Measurements from ENCODE around the gene SCAMP3.
A peak's percentile ranks its signal among the peaks of the same experiment; 100 is the strongest.
"Not testable (repeated sequence)": the region's sequence is repeated elsewhere in the genome, so short reads cannot be mapped to it uniquely, and the experiment has no call there.

Gene SCAMP3

DNA sequence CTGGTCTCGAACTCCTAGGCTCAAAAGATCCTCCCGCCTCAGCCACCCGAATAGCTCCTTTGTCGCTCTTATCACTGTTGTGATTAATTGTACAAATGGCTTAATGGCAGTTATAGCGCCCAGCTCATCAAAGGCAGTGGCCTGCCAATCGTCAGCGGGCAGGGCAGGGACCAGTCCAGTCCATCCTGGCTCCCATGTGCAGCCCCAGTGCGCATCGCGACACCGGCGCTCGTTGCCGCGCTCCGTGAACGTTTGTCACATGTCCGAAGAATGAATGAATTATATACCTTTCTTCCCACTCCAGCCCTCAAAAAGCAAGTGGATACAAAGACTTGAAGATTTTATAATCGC is 35.3 kb downstream of the SCAMP3 start:
- peak; percentile 53 for DNase-seq

DNA sequence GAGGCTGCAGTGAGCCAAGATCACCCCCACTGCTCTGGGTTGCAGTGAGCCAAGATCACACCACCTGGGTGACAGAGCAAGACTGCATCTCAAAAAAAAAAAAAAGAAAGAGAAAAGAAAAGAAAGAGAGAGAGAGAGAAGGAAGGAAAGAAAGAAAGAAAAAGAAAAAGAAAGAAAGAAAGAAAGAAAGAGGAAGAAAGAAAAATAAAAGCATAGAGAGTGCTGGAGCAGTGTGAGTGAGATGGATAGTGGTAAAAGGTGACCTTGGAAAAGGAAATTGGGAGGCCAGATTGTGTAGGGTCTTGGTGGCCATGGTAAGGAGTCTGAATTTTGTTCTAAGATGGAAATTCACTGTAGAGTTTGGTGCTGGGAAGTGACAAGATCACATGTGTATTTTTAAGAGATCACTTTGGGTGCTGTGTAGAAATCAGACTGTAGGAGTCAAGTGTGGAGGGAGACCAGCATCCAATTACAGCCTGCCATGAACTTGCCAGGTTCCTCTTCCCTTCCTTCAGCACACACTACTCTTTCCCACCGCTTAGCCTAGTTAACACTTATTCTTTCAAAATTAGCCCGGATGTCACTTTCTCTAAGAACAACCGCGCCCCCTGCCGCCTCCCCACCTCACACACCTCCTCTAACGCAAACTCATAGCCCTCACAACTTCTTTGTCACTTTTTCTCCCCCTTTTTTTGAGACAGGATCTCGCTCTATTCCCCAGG is 35.8 kb downstream of the SCAMP3 start:
- peak; percentile 53 for DNase-seq

DNA sequence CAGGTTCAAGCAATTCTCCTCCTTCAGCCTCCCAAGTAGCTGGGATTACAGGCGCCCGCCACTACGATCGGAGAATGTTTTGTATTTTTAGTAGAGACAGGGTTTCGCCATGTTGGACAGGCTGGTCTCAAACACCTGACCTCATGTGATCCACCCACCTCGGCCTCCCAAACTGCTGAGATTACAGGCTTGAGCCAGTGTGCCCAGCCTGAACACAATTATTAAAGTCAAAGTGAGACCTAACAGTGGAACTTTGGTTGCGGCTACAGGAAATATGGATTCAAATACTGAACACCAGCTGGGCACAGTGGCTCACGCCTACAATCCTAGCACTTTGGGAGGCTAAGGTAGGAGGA is 36.8 kb downstream of the SCAMP3 start:
- DNase-seq: not testable (repeated sequence)

DNA sequence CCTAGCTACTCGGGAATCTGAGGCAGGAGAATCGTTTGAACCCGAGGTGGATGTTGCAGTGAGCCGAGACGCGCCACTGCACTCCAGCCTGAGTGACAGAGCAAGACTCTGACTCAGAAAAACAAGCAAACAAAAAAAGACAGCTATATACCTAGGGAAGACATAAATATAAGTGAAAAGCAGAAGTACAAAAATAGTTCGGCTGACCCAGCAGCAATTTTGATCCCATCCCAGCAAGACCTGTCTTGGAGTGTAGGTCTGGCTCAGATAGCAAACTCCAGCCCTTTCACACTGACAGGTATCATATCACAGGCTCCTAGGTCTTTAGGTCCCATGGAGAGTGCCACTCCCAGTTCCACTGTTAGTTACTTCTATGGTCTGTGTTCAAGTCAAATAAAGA is 39.1 kb downstream of the SCAMP3 start:
- no peak for DNase-seq

DNA sequence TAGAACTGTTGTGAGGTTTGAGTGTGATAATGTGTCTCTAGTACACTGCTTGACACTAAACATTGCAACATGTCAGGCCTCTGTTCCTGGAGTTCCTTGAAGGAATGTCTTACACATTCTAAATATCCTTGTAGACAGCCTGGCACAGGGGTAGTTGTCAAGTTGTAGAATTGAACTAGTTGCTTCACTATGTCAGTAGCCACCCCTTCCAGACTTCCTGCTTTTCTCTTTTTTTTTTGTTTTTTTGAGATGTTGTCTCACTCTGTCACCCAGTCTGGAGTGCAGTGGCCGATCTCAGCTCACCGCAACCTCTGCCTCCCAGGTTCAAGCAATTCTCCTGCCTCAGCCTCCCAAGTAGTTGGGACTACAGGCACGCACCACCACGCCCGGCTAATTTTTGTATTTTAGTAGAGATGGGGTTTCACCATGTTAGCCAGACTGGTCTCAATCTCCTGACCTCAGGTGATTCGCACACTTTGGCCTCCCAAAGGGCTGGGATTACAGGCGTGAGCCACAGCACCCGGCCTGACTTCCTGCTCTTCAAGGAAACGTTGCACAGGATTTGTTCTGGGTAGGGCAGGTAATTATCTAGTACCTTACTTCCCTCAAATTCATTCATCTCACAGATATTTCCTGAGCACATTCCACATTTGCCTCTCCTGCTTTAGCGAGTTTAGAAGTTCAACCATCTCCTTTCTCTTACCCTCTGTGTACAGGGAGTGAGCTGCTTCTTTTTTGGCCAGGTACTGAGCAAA is 41.8 kb downstream of the SCAMP3 start:
- not testable (repeated sequence) for DNase-seq

DNA sequence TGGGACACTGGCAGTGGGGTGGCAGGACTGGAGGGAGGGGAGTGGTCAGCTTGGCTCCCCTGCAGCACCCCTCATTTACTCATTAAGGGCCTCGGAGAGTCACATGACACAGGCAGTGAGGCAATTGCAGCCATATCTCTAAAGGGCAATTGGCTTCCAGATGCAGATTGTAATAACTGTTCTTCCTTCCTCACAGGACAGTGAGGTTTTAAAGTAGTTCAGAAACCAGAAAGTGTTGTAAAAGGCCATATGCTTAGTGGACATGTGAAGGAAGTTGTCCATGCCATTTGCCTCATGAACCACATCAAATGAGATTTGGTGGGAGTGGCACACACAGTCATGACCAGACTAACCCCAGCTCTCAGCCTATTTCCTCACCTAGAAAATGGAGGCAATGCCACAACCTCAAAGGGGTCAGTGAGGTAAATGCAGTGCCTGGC is 42.5 kb downstream of the SCAMP3 start:
- DNase-seq: no peak

DNA sequence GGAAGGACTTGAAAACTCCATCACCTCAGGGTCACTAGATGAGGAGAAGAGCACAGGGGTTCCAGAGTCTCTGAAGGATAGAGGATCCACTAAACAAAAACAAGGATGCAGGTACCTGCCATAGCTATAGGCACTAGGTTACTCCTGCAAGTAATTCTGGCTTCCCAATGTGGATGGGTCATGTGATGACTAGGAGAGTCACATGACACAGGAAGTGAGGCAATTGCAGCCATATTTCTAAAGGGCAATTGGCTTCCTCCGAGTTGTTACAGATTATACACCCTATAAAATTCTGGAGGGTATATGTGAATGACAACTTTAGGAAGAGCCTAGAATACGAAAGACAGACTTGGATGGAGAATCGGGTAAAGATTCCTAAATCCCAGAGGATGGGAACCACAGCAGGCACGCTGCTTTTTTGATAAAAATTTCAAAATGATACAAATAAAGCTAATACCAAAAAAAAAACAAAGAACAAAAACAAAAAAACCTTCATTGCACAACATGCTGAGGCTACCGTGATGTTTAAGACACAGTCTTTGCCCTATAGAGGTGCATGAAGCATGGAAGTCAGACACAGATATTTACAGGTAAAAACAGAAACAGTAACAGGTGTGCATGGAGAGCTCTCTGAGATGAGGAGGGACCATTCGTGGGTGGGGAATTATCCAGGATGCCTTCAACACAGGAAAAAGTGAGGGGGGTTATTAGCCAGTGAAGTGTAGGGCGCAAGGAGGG is 43.1 kb downstream of the SCAMP3 start:
- DNase-seq: peak; percentile 41

DNA sequence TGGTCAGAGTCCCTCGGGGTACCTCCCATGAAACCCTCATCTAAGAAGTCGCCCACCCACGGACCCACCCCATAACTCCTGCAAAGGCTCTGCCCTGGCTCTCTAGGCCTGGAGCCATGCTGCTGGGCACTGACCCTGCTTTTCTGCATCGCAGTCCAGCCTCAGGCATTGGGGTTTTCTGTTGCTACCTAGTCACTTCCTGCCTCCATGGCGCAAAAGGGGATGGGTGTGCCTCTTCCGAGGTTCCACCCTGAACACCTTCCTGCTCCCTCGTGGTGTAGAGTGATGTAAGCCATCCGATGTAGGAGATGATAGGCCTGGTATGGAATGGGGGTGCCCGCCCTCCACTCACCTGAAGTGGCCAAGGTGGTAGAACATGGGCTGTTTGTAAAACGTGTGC is 47.5 kb downstream of the SCAMP3 start:
- DNase-seq: not testable (repeated sequence)

DNA sequence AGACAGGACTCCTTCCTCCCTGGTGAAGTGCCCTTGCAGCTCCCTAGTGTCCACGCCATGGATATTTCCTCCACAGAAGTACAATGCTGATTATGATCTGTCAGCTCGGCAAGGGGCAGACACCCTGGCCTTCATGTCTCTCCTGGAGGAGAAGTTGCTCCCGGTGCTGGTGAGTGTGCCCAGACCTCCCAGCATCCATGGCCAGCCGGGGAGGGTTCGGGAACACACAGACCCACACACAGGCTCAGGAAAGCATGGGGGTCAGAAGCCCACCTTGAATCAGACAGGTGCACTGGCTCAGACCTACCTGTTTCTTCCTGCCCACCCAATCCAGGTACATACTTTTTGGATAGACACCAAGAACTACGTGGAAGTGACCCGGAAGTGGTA is 50.1 kb downstream of the SCAMP3 start:
- not testable (repeated sequence) for DNase-seq

DNA sequence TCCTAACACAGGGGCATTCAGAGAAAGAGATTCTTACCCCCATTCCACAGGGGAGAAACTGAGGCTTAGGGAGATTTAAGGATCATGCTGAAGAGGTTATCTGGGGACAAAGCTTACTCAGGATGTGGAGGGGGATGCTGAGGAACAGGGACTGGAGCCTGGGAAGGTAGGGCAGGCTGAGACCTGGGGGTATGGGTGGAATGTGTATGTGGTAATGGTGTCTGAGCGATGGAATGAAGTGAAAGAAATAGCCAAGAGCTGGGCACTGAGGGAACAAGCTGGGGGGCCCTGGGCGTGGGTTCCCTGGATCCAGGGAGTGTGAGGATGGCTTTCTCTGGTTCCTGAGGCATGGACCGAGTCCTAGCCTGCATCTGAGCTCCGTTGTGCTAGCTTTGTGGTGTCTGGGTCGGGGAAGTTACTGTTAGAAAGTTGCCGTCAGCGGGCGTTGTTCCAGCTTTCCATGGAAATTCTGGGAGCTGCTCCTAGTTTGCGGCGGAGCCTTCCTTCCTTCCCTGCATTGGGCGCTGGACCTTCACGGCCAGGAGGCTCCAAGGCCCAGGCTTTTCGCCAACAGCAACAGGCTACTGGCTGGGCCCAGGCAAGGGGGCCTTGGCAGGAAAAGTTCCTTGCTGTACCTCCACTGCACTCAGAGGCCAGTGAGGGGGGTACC is 50.6 kb downstream of the SCAMP3 start:
- DNase-seq: not testable (repeated sequence)

DNA sequence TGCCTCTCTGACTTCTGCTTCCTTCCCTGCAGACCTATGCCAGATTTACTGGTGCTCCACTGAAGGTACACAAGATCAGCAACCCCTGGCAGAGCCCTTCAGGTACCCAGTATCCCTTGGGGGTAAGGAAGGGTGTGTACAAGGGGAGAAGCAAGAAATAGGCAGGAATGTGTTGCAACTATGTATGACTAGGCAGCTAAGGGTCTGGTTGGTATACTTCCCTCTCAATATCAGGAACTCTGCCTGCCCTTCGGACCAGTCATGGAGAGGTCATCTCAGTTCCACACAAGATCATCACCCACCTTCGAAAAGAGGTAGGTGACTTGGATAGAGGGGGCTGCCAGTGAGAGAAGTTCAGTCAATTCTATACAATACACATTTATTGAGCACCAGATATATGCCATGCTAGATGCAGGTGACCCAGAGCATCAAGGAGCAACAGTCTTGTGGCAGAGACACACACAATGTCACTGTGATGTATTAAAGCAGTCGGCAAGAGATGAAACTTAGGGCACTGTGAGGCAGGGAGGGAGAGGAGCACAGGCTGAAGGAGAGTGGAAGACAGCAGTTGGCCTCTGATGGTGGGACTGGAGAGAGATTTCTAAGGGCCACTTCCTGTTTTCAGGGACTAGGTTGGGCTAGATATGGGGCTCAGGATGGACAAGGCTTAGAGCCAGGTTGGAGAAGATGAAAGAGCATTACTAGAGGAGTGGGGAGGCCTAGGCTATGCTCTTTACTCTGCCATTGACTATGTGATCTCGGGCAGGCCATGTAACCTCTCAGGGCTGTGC is 51.7 kb downstream of the SCAMP3 start:
- DNase-seq: no peak

DNA sequence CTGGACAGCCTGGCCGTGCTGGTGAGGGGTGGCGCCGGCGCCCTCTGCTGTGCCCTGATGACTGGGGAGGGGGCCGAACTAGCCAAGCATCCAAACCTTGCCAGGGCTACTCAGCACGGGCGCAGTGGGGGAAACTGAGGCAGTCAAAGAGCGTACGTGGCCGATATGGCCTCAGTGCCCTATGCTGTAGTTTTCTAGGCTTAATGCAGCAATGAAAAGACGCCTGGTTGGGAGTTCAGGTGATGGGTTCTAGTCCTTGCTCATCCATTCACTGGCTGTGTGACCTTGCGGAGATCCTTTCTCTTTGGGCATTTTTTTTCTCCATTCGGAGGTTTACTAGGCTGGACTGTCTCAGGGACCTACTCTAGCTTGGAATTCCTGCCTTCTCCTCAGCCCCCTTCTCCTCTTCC is 52.8 kb downstream of the SCAMP3 start:
- DNase-seq: no peak

DNA sequence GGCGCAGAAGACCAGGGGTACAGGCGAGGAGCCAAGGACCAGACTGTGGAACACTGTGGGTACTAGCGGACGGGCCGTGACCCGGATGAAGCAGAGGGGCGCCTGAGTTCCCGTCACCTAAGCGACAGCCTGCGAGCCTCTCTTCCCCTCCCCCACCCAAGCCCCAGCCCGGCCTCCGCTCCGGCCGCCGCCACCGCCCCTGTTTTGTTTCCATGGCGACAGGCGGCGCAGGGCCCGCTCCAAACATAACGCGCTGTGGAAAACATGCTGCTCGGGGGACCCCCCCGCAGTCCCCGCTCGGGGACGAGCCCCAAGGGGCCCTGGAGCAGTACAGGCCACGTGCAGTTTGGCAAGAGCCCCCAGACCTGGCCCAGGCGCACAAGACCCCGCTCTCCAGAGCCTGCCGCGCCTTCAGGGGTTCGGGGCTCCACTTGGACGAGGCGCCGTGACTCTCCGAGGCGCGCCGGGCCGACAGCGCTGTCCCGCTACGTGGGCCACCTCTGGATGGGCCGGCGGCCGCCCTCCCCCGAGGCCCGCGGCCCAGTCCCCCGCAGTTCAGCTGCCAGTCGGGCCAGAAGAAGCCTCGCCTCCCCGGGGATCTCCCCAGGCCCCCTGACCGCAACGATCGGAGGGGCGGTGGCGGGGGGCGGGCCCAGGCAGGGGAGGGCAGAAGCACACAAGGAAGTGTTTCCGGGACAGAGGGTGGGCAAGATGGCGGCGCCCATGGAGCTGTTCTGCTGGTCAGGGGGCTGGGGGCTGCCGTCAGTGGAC is 53.4 kb downstream of the SCAMP3 start, which contains the start of gene MTX1:
TSS of gene MTX1 (plus strand) at position 155 of the 771 bp plus-strand sequence. CDS start at position 265, 110 bp downstream.
- DNase-seq: peak; percentile 84

DNA sequence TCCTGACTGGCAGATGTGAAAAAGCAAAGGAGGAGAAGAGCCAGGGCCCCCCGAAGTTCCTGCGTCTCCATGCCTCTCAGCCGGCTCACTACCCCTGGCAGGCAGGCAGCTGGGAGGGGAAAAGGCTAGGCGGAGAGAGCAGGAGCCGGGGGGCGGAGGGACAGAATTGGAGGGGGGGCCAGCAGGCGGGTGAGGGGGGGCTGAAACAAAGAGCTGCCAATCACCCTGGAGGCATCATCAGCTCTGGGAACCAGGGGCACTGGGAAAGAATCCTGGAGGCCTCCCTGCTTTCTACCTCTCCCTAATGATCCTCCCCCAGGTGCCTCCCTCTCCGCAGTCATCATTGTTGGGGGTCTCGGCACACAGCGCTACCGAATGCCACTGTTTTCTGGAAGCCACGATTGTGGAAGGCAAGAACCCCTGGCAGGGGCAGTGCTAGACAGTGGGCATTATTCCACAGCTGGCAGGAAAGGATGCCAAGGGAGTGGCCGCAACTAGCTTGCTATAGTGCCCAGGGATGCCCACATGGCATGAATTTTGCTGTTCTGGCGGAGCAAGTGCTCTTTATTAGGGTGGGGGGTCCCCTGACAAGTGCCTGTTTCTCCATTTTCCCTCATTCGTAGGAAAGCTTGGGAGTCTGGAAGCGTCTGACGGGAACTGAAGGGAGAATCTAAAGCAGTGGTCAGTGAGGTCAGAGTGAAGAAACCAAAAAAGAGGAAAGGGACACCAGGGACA is 54.2 kb downstream of the SCAMP3 start, which contains the start of gene THBS3:
TSS of gene THBS3 (minus strand) at position 92 of the 735 bp plus-strand sequence. CDS start at position 71, 21 bp downstream.
- no peak for DNase-seq

DNA sequence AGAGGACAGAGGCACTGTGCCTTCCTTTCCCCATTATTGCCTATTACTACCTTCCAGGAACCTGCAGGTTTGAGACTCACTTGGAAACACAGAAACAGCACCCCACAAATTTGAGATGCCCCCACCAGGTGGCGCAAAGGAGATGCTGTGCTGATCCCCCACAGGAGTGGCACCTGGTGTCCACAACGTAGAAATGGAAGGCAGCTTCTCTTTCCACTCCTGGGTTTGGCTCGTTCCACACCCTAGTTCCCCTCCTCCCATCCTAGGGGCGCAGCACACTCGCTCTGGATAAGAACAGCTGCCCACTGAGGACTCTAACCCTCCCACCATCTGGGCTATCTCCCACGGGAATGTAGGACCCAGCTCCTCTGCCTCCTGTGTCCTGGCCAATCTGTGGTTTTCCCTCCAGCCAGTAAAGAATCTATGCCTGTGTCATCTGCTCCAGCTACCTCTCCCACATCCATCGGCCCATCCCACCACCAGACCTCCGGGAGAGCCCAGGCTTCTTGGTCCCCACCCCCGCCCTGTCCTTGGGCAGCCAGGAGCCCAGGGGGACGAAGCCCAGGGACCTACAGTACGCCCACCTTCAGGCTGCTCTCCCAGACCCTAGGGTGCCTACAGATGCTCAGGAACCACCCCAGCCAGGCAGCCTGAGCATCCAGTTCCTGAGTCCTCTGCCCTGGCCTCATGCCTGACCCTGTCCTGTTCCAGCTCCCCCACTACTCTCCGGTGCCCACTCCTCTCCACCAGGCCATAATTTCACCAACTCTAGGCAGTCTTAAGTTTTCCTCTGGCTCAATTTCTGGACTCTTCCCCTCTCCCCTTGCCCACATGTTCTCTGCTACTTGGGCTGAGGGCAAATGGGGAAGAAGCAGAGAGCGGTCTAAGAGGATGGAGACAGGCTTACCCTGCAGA is 55.0 kb downstream of the SCAMP3 start:
- peak; percentile 58 for DNase-seq
